ENCODE measurements around the gene HDAC4.

Gene HDAC4

DNA sequence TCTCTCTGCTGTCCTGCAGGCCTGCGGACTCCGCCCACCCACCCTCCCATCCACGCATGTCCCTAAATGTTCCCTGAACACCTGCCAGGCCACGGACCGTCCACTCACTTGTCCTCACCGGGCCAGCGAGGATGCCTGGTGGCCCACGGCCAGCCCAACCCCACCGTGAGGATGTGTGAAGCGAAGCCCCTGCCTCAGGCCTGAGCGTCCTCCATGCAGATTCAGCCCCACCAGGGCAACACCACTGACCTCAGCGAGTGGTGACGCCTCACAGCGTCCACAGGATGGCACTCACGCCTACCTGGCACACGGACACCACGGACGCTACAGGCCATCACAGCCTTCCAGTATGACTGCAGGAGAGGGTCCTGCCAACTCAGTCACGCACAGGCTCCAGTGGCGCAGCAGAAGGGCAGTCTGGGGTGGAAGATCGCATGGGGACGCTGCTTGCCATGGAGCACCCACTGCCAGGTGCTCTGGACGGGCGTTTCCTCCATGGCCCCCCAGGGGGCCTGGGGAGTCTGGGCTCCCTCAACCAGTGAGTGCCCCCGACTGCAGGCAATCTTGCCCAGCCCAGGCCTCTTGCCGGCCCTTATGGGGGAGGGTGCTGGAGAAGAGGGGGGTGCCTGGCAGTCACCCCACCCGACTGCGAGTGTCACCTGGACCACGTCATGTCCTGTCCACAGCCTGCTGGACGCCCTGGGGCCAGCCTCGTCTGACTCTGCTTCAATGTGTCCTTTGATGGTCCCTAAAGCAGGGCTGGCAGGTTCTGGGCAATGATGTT is 25.4 kb downstream of the HDAC4 start:
- H3K27me3 ChIP-seq (replicated peaks), result no peaks in the 10 kb centered on the region
- H3K4me3 ChIP-seq (ENCODE audit: low read depth, low read length), result no peak overlapping the region
- no peak overlapping the region for H3K27ac ChIP-seq
- TF ChIP-seq, protein P1, sequence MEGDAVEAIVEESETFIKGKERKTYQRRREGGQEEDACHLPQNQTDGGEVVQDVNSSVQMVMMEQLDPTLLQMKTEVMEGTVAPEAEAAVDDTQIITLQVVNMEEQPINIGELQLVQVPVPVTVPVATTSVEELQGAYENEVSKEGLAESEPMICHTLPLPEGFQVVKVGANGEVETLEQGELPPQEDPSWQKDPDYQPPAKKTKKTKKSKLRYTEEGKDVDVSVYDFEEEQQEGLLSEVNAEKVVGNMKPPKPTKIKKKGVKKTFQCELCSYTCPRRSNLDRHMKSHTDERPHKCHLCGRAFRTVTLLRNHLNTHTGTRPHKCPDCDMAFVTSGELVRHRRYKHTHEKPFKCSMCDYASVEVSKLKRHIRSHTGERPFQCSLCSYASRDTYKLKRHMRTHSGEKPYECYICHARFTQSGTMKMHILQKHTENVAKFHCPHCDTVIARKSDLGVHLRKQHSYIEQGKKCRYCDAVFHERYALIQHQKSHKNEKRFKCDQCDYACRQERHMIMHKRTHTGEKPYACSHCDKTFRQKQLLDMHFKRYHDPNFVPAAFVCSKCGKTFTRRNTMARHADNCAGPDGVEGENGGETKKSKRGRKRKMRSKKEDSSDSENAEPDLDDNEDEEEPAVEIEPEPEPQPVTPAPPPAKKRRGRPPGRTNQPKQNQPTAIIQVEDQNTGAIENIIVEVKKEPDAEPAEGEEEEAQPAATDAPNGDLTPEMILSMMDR (IDR thresholded peaks at IDR 0.05; ENCODE audit: low read depth, low read length, missing control alignments), result no peak
- no peak for DNase-seq
- in situ Hi-C loops (cut with HindIII; ENCODE audit: low pct_ligation_motif_present, low sequenced_read_pairs), result no loop called here
- H3K36me3 ChIP-seq (replicated peaks), result no peaks in the 10 kb centered on the region

DNA sequence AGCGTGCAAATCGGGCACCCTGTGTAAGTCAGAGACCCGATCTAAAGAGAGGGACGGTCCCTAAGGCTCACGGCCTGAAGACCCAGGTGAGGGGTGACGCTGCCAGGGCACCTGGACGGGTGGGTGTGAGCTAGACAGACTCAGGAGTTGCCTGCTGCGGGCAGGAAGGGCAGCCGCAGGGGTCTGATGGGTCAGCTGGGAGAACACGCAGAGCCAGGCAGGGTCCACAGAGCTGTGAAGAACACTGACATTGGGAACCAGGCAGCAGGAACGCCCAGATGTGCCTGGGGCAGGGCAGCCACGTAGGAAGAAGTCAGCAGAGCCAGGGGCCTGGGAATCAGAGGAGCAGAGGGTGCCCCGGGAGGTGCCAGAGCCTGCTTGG is 25.9 kb downstream of the HDAC4 start:
- DNase-seq, result no peak
- H3K4me3 ChIP-seq (ENCODE audit: low read depth, low read length), result no peak overlapping the region
- in situ Hi-C loops (cut with HindIII; ENCODE audit: low pct_ligation_motif_present, low sequenced_read_pairs), result no loop called here
- TF ChIP-seq, protein P1 (IDR thresholded peaks at IDR 0.05; ENCODE audit: low read depth, low read length, missing control alignments), result no peak
- H3K27ac ChIP-seq, result no peak overlapping the region
- H3K36me3 ChIP-seq (replicated peaks), result no peaks in the 10 kb centered on the region
- no peaks in the 10 kb centered on the region for H3K27me3 ChIP-seq (replicated peaks)

DNA sequence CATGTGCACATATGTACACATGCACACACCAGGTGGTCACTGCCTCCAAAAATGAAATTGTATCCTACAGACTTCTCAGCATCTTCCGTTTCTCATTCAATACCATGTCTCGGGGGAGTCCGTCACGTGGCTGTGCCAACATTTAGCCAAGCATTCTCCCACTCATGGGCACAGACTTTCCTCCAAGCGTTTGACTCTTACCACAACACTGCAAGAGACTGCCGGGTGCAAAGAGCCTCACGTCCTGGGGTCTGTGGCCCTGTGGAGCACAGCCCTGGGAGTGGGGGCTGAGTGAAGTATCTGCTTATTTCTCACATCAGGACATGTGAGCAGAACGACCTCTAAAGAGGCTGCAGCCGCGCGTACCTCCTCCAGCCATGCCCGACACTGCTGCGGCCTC is 28.0 kb downstream of the HDAC4 start:
- H3K4me3 ChIP-seq (ENCODE audit: low read depth, low read length), result no peak overlapping the region
- H3K36me3 ChIP-seq (replicated peaks), result no peaks in the 10 kb centered on the region
- H3K27me3 ChIP-seq (replicated peaks), result no peaks in the 10 kb centered on the region
- H3K27ac ChIP-seq, result no peak overlapping the region
- no peak for DNase-seq
- in situ Hi-C loops (cut with HindIII; ENCODE audit: low pct_ligation_motif_present, low sequenced_read_pairs), result no loop called here
- TF ChIP-seq, protein P1 (IDR thresholded peaks at IDR 0.05; ENCODE audit: low read depth, low read length, missing control alignments), result no peak

DNA sequence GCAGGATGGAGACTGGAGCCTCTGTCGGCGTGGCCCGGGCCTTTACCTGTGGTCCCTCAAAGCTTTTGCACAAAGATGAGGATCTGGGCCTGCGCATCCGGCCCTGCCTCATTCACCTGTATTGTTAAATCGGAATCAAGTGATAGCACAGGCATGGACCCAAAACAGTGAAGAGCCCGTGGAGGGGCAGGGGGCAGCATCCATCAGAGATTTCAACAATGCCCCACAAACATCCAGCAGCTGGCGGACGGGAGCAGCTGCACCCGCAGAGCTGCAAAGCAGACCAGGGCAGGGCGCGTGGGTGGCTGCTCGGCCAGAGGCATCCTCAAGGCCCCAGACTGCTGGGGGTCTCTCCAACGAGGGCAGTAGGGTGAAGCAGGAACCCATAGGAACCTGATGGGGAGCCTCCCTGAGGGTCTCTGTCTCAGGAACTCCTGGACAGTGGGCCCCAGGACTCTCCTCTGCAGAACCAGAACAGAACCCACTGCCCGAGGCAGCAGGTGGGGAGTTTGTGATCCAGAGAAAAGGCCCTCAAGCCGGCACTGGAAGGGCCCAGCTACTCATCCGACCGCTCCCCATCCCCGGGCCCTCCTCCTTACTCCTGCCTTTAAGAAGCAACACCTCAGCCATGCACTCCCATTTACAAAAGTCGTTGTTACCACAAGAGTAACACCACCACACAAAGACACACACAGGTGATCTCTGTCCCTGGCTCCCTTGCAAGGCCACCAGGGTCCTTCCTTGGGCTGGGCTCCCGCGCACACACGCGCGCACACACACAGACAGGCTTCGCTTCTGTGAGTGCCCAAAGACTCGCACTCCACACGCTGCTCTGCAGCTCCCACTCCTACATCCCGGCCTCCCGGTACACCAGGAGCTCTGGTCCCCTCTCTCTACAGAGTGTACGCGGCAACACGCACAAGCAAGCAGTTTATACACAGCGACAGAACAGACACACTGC is 28.8 kb downstream of the HDAC4 start:
- no peaks in the 10 kb centered on the region for H3K27me3 ChIP-seq (replicated peaks)
- no peak overlapping the region for H3K4me3 ChIP-seq (ENCODE audit: low read depth, low read length)
- no peak overlapping the region for H3K27ac ChIP-seq
- in situ Hi-C loops (cut with HindIII; ENCODE audit: low pct_ligation_motif_present, low sequenced_read_pairs), result no loop called here
- TF ChIP-seq, protein P1 (IDR thresholded peaks at IDR 0.05; ENCODE audit: low read depth, low read length, missing control alignments), result no peak
- no peaks in the 10 kb centered on the region for H3K36me3 ChIP-seq (replicated peaks)
- no peak for DNase-seq

DNA sequence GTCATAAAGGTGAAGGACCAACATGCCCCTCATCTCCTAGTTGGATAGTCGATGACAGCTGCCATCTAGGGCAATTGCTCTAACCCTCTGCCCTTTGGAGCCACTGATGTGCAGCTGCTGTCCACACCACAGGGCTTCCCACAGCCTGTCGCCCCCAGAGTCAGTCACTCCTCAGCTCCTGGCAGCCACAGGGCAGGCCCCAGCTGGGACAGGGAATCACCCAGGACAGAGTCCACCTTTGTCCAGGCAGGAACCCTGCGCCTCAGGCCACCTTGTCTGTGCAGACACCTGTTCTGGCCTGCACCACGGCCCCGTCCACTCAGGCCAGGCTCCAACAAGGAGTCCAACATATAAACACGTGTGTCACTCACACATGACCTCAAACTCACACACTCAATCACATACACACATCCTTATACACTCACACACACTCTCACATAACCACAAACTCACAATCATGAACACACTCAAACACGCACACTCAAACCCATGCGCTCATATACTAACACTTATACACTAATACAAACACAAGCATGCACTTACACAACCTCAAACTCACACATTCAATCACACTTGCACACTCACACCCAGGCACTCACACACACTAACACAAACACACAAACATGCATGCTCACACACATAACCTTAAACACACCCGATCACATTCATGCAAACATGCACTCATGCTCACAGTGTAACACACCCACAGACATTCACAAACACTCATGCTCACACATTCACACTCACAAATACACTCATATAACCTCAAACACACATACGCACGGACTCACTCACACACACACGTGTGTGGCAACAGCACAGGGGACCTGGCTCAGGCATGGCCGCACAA is 29.7 kb downstream of the HDAC4 start:
- H3K4me3 ChIP-seq (ENCODE audit: low read depth, low read length), result no peak overlapping the region
- no peaks in the 10 kb centered on the region for H3K27me3 ChIP-seq (replicated peaks)
- in situ Hi-C loops (cut with HindIII; ENCODE audit: low pct_ligation_motif_present, low sequenced_read_pairs), result no loop called here
- TF ChIP-seq, protein P1 (IDR thresholded peaks at IDR 0.05; ENCODE audit: low read depth, low read length, missing control alignments), result no peak
- H3K36me3 ChIP-seq (replicated peaks), result no peaks in the 10 kb centered on the region
- no peak overlapping the region for H3K27ac ChIP-seq
- no peak for DNase-seq
